Duodenal mucosa (tissue), 2 donors: ENCODE data around the gene KRT23.
"Not testable (repeated sequence)": the region's sequence is repeated elsewhere in the genome, so short reads cannot be mapped to it uniquely, and the experiment has no call there.

Experiments
- H3K27ac ChIP-seq: one replicate; pipeline ENCODE4 v1.7.0; 2013; ENCODE audit warnings: low read depth, low read length
- H3K27me3 ChIP-seq, 2 donors: one replicate each; pipeline ENCODE4 v1.7.0; 2013; ENCODE audit warnings: low read length in 2 of 2, control low read depth in 1 of 2; ENCODE audit not compliant: insufficient read depth in 2 of 2, control insufficient read depth in 1 of 2
- H3K36me3 ChIP-seq, 2 donors: one replicate each; pipeline ENCODE4 v1.7.0; 2013; ENCODE audit warnings: low read length in 2 of 2, control low read depth in 1 of 2; ENCODE audit not compliant: insufficient read depth in 2 of 2, control insufficient read depth in 1 of 2
- H3K4me1 ChIP-seq, 2 donors: one replicate each; pipeline ENCODE4 v1.7.0; 2013; ENCODE audit warnings: low read length in 2 of 2, control low read depth in 1 of 2; ENCODE audit not compliant: insufficient read depth in 2 of 2, control insufficient read depth in 1 of 2
- H3K4me3 ChIP-seq, 2 donors: one replicate each; pipeline ENCODE4 v1.7.0; 2013; ENCODE audit warnings: low read length in 2 of 2, low read depth in 1 of 2
- H3K9ac ChIP-seq, 2 donors: one replicate each; pipeline ENCODE4 v1.7.0; 2013; ENCODE audit warnings: low read length in 2 of 2, low read depth in 1 of 2
- H3K9me3 ChIP-seq, 2 donors: one replicate each; pipeline ENCODE4 v1.7.0; 2013; ENCODE audit warnings: low read length in 2 of 2, control low read depth in 1 of 2; ENCODE audit not compliant: control insufficient read depth in 1 of 2

KRT23 gene

DNA sequence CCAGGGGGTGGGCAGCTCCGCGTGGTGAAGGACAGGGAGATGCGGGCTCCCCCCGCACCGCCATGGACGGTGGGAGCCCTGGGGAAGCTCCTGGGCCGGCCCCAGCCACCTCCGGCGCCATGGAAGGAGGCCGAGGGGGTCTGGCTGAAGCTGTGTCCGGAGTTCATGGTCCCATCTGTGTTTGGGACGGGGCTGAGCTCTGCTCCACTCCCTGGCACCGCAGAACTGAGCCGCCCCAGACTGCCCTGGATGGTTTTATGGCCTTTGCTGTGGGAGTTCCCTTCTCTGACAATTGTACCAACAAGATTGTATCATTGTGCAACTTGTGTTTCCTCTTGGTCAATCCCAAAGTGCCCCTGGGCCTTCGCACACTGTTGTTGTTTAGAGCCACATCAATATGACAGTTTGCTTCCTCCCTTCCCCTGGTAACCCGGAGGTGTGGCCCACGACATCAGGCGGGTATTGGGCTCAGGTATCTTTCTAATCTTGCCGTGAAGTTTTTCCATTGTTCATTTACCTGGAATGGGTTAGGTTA lies 942 bp downstream of the KRT23 start:
- Histone ChIP-seq H3K27ac (no peak overlapping the region), H3K4me1 (peaks cover 0 to 13% of the 10 kb centered on the region in 2 donors), H3K9ac (no peak overlapping the region), H3K9me3 (no peaks in the 10 kb centered on the region), H3K27me3 (no peaks in the 10 kb centered on the region), H3K4me3 (no peak overlapping the region), H3K36me3 (no peaks in the 10 kb centered on the region)

DNA sequence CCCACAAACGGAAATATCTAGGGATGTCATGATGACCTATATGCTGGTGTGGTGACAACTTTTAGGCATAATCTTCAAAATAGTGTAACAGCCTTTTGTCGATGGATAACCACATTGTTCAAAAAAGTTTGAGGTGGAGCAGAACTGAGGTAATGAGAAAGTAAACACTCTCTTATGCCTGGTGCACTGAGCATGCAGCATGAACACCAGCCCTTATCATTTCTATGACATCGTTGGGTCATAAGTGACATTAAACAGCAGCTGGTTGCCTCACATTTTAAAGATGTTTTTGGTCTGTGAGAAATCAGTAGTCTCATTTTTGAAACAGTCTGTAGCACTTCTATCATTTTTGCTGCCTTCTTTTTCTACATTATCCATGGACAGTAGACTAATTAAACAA lies 1.8 kb downstream of the KRT23 start:
- Histone ChIP-seq H3K9ac (no peak overlapping the region), H3K4me3 (no peak overlapping the region), H3K36me3 (no peaks in the 10 kb centered on the region), H3K9me3 (no peaks in the 10 kb centered on the region), H3K27me3 (peaks cover 0 to 3% of the 10 kb centered on the region in 2 donors), H3K27ac (no peak overlapping the region), H3K4me1 (peaks cover 0 to 13% of the 10 kb centered on the region in 2 donors)

DNA sequence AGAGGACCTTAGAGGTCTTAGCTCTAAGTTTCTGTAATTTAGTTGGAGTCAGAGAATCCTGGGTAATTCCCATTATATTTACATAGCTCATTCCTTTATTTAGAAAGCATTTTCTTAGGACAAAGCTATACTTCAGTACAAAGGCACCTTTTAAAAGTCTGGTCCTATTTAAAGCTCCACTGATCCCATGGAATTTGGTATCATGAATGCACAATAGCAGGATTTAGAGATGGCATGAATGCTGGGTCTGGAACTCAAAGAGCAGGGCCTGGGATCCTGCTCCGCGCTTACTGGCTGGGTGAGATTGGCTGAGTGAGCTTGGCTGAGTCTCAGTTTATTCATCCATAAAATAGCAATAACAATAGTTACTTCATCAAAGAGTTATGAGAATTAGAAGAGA lies 4.8 kb downstream of the KRT23 start:
- peaks cover 0 to 3% of the 10 kb centered on the region in 2 donors for H3K27me3 ChIP-seq
- peaks cover 0 to 13% of the 10 kb centered on the region in 2 donors for H3K4me1 ChIP-seq
- H3K4me3 ChIP-seq: no peak overlapping the region
- H3K36me3 ChIP-seq: no peaks in the 10 kb centered on the region
- H3K9me3 ChIP-seq: no peaks in the 10 kb centered on the region
- H3K9ac ChIP-seq: no peak overlapping the region
- no peak overlapping the region for H3K27ac ChIP-seq

DNA sequence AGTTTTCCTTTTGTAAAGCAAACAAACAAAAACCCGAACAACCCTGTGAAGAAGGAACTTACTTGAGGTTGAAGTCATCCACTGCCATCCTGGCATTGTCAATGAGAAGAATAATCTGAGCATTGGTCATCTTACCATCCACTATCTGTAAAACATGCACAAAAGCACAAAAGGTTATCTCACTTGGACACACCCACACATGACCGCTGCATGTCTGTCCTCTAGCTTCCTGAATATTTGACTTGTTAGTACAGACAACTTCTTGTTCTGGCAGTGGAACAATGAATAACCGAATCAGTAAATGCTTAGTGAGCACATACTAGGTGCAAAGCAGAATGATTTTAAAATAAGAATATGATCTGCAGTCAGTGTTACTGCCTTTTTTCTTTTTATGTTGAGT lies 6.1 kb downstream of the KRT23 start:
- Histone ChIP-seq H3K27me3 (peaks cover 0 to 3% of the 10 kb centered on the region in 2 donors), H3K9ac (no peak overlapping the region), H3K27ac (no peak overlapping the region), H3K4me1 (no peaks in the 10 kb centered on the region), H3K36me3 (no peaks in the 10 kb centered on the region), H3K4me3 (no peak overlapping the region), H3K9me3 (no peaks in the 10 kb centered on the region)

DNA sequence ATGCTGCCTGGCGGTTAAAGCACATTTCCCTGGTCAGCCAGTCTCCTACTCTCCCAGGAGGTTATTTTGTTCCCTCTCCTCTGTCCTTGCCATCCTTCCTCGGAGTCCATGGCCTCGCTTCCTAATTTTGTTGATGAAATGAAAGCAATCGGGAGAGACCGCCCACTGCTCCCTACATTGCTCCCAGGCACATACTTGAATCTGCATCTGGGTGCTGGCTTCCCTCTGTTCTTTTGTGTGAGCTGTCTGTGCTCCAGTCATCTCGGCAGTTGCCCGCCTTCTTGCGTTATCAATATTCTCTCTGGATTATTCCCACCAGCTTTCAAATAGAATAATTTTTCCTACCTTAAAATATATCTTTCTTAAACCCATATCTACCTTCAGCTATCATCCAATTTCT lies 11.1 kb downstream of the KRT23 start:
- H3K9ac ChIP-seq: no peak overlapping the region
- no peak overlapping the region for H3K4me3 ChIP-seq
- H3K27me3 ChIP-seq: peaks cover 0 to 8% of the 10 kb centered on the region in 2 donors
- H3K36me3 ChIP-seq: no peaks in the 10 kb centered on the region
- H3K4me1 ChIP-seq: no peaks in the 10 kb centered on the region
- H3K27ac ChIP-seq: no peak overlapping the region
- H3K9me3 ChIP-seq: no peaks in the 10 kb centered on the region

DNA sequence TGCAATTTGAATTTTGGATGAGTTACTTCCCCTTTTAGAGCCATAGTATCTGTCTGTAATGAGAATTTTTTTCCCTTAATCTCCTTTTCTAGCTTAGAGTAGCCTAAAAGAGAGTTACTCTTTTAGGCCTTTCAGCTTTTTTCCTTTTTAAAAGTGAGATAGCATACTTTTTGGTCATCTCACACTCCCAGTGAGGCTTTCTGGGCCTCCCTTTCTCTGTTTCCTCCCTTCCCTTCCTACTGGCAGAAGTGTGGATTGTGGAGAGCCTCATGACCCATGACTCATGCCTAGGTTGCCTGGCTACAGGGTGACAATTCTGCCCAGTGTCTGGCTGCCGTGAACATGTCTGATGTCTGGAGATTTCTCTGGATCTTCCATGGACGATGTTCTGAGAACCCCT lies 15.2 kb downstream of the KRT23 start:
- H3K27me3 ChIP-seq: peaks cover 0 to 7% of the 10 kb centered on the region in 2 donors

DNA sequence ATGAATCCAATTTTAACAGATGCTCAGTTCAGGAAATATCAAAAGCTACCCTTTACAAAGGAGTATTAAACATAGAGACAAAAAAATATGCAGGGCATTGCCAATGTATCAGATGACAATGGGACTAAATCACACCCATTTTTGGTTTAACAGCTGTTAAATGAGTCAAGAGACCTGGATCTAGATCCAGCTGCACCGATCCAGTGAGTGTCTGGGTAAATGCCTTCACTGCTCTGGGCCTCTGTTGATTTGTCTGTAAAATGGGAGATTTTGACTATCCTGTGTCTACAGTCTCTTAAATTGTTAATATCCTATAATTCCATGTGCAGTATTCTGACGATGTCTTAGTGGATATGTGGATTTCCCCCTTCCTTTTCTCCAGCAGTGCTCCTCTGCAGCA lies 16.4 kb downstream of the KRT23 start:
- Histone ChIP-seq H3K27ac (no peak overlapping the region), H3K9me3 (no peaks in the 10 kb centered on the region), H3K27me3 (peaks cover 0 to 7% of the 10 kb centered on the region in 2 donors), H3K4me3 (no peak overlapping the region), H3K9ac (no peak overlapping the region), H3K4me1 (no peaks in the 10 kb centered on the region), H3K36me3 (no peaks in the 10 kb centered on the region)

More for the DNA sequence above, 15.2 kb downstream of the KRT23 start:
- no peaks in the 10 kb centered on the region for H3K4me1 ChIP-seq
- H3K9me3 ChIP-seq: no peaks in the 10 kb centered on the region
- no peaks in the 10 kb centered on the region for H3K36me3 ChIP-seq
- no peak overlapping the region for H3K4me3 ChIP-seq
- H3K27ac ChIP-seq: no peak overlapping the region
- H3K9ac ChIP-seq: no peak overlapping the region

DNA sequence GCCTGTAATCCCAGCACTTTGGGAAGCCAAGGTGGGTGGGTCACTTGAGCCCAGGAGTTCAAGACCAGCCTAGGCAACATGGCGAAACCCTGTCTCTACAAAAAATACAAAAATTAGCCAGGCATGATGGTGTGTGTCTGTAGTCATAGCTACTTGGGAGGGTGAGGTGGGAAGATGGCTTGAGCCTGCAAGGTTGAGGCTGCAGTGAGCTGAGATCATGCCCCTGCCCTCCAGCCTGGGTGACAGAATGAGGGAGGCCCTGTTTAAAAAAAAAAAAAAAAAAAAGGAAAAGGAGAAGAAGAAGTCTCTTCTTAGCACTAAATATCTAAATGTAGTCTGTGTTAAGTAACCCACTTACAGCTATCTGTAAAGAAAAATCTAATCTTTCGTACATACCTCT lies 20.3 kb downstream of the KRT23 start:
- H3K27ac ChIP-seq, H3K4me1 ChIP-seq, H3K27me3 ChIP-seq, H3K4me3 ChIP-seq, H3K9me3 ChIP-seq, H3K36me3 ChIP-seq, H3K9ac ChIP-seq: not testable (repeated sequence)

DNA sequence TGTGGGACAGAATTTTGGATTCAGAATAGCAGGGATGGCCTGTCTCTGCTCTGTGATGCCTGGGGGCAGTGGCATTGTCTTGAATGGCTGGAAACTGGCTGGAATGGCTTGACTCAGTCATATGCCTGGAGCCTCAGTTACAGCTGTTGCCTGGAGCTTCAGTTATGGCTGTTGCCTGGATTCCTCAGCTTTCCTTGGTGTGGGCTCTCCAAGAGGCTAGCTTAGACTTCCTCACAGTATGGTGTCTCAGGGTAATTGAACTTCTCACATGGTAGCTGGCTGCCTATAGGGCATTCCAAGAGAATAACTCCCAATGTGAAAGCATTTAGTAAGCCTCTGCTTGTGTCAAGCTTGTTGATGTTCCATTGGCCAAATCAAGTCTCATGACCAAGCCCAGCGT lies 21.1 kb downstream of the KRT23 start:
- Histone ChIP-seq H3K9ac (no peak overlapping the region), H3K4me3 (no peak overlapping the region), H3K36me3 (no peaks in the 10 kb centered on the region), H3K4me1 (no peaks in the 10 kb centered on the region), H3K27me3 (no peaks in the 10 kb centered on the region), H3K9me3 (no peaks in the 10 kb centered on the region), H3K27ac (no peak overlapping the region)

DNA sequence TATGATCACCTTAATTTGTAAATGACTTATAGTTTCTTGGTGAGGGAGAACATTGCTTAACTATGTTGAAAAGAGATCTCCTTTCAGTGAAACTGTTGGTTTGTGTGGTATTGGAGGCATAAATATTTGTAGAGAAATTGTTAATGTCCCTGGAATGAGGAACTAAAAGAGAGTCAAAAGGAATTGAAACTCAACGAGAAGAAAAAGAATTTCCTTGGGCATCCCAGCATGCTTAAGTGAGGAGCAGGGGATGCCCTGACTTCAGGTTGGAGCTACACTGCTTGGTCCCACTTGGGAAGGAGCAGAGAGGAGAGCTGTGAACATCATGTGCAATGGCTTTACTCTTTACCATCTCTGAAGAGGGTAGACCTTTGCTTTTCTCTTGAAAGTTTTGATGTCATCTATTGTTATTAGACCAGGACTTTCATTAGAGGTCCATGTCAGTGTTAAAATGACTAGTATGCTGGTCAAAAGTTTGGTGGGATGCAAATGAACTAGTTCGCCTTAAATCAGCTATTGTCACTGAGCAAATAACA lies 21.7 kb downstream of the KRT23 start:
- Histone ChIP-seq H3K27ac (no peak overlapping the region), H3K4me1 (no peaks in the 10 kb centered on the region), H3K9me3 (no peaks in the 10 kb centered on the region), H3K36me3 (no peaks in the 10 kb centered on the region), H3K4me3 (no peak overlapping the region), H3K27me3 (no peaks in the 10 kb centered on the region), H3K9ac (no peak overlapping the region)
